ENCODE data around the gene BIRC2.

BIRC2 gene

GRCh38 chr11:102320188-102320587 is 26.8 kb upstream of the BIRC2 start:
- ChIA-PET POLR2A (ENCODE audit: low non-redundant PET) (no interaction called here), CTCF (no interaction called here)
- no peak for DNase-seq (ENCODE audit: low spot score)
- no peak overlapping the region for H3K27ac ChIP-seq
- no peak for TF ChIP-seq CTCF (conservative IDR thresholded peaks at IDR 0.05; ENCODE audit: low read depth)

- no peak overlapping the region for H3K27ac ChIP-seq
- TF ChIP-seq CTCF (conservative IDR thresholded peaks at IDR 0.05; ENCODE audit: low read depth): no peak
- ChIA-PET CTCF (interaction anchor here (0.7 kb wide), 1 partner anchor 26 kb away, joined by 3 read pairs; no protein-coding TSS in a partner anchor), POLR2A (ENCODE audit: low non-redundant PET) (no interaction called here)
- DNase-seq (ENCODE audit: low spot score): no peak
Observed at GRCh38 chr11:102320679-102321078, 26.3 kb upstream of the BIRC2 start.

- CTCF ChIA-PET: no interaction called here
- POLR2A ChIA-PET (ENCODE audit: low non-redundant PET): no interaction called here
- DNase-seq (ENCODE audit: low spot score): no peak
- no peak for TF ChIP-seq CTCF (conservative IDR thresholded peaks at IDR 0.05; ENCODE audit: low read depth)
- no peak overlapping the region for H3K27ac ChIP-seq
Observed at GRCh38 chr11:102322560-102322959, 24.5 kb upstream of the BIRC2 start.

- TF ChIP-seq CTCF (conservative IDR thresholded peaks at IDR 0.05; ENCODE audit: low read depth): no peak
- POLR2A ChIA-PET (ENCODE audit: low non-redundant PET): no interaction called here
- no peak for DNase-seq (ENCODE audit: low spot score)
- CTCF ChIA-PET: interaction anchor here (0.6 to 0.7 kb wide), 3 partner anchors 18 to 1445 kb away, joined by 3 read pairs; no protein-coding TSS in a partner anchor
- no peak overlapping the region for H3K27ac ChIP-seq
Observed at GRCh38 chr11:102323542-102324251, 23.3 kb upstream of the BIRC2 start.

- DNase-seq (ENCODE audit: low spot score): no peak
- ChIA-PET CTCF (interaction anchor here (0.6 kb wide), 1 partner anchor 10 kb away, joined by 4 read pairs; no protein-coding TSS in a partner anchor), POLR2A (ENCODE audit: low non-redundant PET) (no interaction called here)
- no peak overlapping the region for H3K27ac ChIP-seq
- TF ChIP-seq CTCF (conservative IDR thresholded peaks at IDR 0.05; ENCODE audit: low read depth): no peak
Observed at GRCh38 chr11:102325088-102325487, 21.9 kb upstream of the BIRC2 start.

- POLR2A ChIA-PET (ENCODE audit: low non-redundant PET): no interaction called here
- CTCF ChIA-PET: no interaction called here
- no peak for TF ChIP-seq CTCF (conservative IDR thresholded peaks at IDR 0.05; ENCODE audit: low read depth)
- no peak for DNase-seq (ENCODE audit: low spot score)
- H3K27ac ChIP-seq: no peak overlapping the region
Observed at GRCh38 chr11:102328748-102329147, 18.3 kb upstream of the BIRC2 start.
